Fibroblast of lung (primary cell): ENCODE measurements around the gene COL18A1.

Experiments used
- CTCF ChIP-seq, 2 donors: IDR thresholded peaks in 1 of 2; conservative IDR thresholded peaks in 1 of 2; 1 replicate in 1 of 2; 2 replicates in 1 of 2; pipeline ENCODE4 v1.5.1; 2011 to 2012; ENCODE audit warnings: low read length in 2 of 2, control low read depth in 1 of 2, inconsistent platforms in 1 of 2, low read depth in 1 of 2, mild to moderate bottlenecking in 1 of 2
- EZH2 ChIP-seq: IDR thresholded peaks from 2 replicates; pipeline ENCODE4 v1.5.1; 2012; ENCODE audit warnings: low read length, control low read depth, mild to moderate bottlenecking; ENCODE audit errors: missing control alignments

- no peak for TF ChIP-seq EZH2
- no peak for TF ChIP-seq CTCF (conservative IDR thresholded peaks at IDR 0.05 in 1 of 2, IDR thresholded peaks at IDR 0.05 in 1 of 2; ENCODE audit: low read depth in 1 of 2, low read length in 2 of 2)
Observed at GRCh38 chr21:45558044-45558721, 153.2 kb downstream of the COL18A1 start.
